Mesothelial cell of epicardium (in vitro differentiated cells): Measurements from ENCODE around the gene BICRA. TPM values are rescaled to one million over a fixed set of nuclear protein-coding genes. Genes with fewer than 3 reads are reported as not detected.

ENCODE experiments used
- DNase-seq, 2 experiments: peaks; one replicate each; pipeline ENCODE4 v3.0.0; 2021; ENCODE audit warnings: low spot score in 2 of 2; ENCODE audit not compliant: unreplicated experiment in 2 of 2
- H3K27ac Mint-ChIP-seq: 2 replicates; pipeline ENCODE4 v1.8.0; 2021; ENCODE audit warnings: mixed read lengths
- H3K27me3 Mint-ChIP-seq: 2 replicates; pipeline ENCODE4 v1.8.0; 2021; ENCODE audit warnings: low read depth, mixed read lengths
- H3K36me3 Mint-ChIP-seq: 2 replicates; pipeline ENCODE4 v1.8.0; 2021; ENCODE audit warnings: mixed read lengths
- H3K4me1 Mint-ChIP-seq: 2 replicates; pipeline ENCODE4 v1.8.0; 2021; ENCODE audit warnings: mixed read lengths
- H3K4me3 Mint-ChIP-seq: 2 replicates; pipeline ENCODE4 v1.8.0; 2021; ENCODE audit warnings: mild to moderate bottlenecking, moderate library complexity, mixed read lengths
- H3K9me3 Mint-ChIP-seq: 2 replicates; pipeline ENCODE4 v1.8.0; 2021; ENCODE audit warnings: mixed read lengths
- CTCF ChIP-seq: fragments of 200-600 bp; sonication (generic); IDR thresholded peaks from one replicate; pipeline ENCODE4 v1.5.0; 2021; ENCODE audit warnings: antibody characterized with exemption; ENCODE audit not compliant: unreplicated experiment
- total RNA-seq: library from RNA; stranded (reverse); gene quantifications from 3 replicates; pipeline ENCODE4 v1.2.1, GENCODE V29; 2021

Gene BICRA
- total RNA-seq: 35.6 to 38.5 TPM (median 36.9 TPM) in 3 replicates

- H3K36me3 Mint-ChIP-seq: peaks cover 3% of the 10 kb centered on the region
- peak within 1 kb of the TSS; percentile 97 for H3K27ac Mint-ChIP-seq
- H3K27me3 Mint-ChIP-seq: no peaks in the 10 kb centered on the region
- peak; percentile 70 to 81 for DNase-seq
- no peak for TF ChIP-seq CTCF
- H3K4me1 Mint-ChIP-seq: peaks cover 33% of the 10 kb centered on the region
- peak within 1 kb of the TSS; percentile 91 for H3K4me3 Mint-ChIP-seq
- no peaks in the 10 kb centered on the region for H3K9me3 Mint-ChIP-seq
These were observed at the start of gene BICRA for GRCh38 chr19:47608969-47609905. Gene BICRA, plus strand, starts transcription at chr19:47609134. Its CDS starts 64,441 bp downstream, at chr19:47673575.

- Mint-ChIP-seq H3K4me1 (peaks cover 3% of the 10 kb centered on the region), H3K9me3 (no peaks in the 10 kb centered on the region), H3K27me3 (no peaks in the 10 kb centered on the region), H3K36me3 (no peaks in the 10 kb centered on the region), H3K27ac (no peak overlapping the region), H3K4me3 (no peak overlapping the region)
- no peak for TF ChIP-seq CTCF
- DNase-seq: no peak
These were observed 47.9 kb upstream of the BICRA start for GRCh38 chr19:47560999-47561398.

GRCh38 chr19:47561440-47562057 is 47.4 kb upstream of the BICRA start:
- Mint-ChIP-seq H3K4me1 (peaks cover 3% of the 10 kb centered on the region), H3K36me3 (no peaks in the 10 kb centered on the region), H3K27me3 (no peaks in the 10 kb centered on the region), H3K4me3 (no peak overlapping the region), H3K9me3 (no peaks in the 10 kb centered on the region), H3K27ac (no peak overlapping the region)
- no peak for TF ChIP-seq CTCF
- no peak for DNase-seq

GRCh38 chr19:47564081-47564480 is 44.9 kb upstream of the BICRA start:
- DNase-seq: no peak
- no peaks in the 10 kb centered on the region for H3K4me1 Mint-ChIP-seq
- no peak overlapping the region for H3K27ac Mint-ChIP-seq
- H3K27me3 Mint-ChIP-seq: no peaks in the 10 kb centered on the region
- no peak for TF ChIP-seq CTCF
- H3K9me3 Mint-ChIP-seq: no peaks in the 10 kb centered on the region
- no peaks in the 10 kb centered on the region for H3K36me3 Mint-ChIP-seq
- H3K4me3 Mint-ChIP-seq: no peak overlapping the region

- DNase-seq: no peak
These were observed 39.6 kb upstream of the BICRA start for GRCh38 chr19:47569331-47569730.

More at GRCh38 chr19:47569331-47569730, 39.6 kb upstream of the BICRA start:
- no peak overlapping the region for H3K27ac Mint-ChIP-seq
- no peaks in the 10 kb centered on the region for H3K36me3 Mint-ChIP-seq
- H3K27me3 Mint-ChIP-seq: no peaks in the 10 kb centered on the region
- TF ChIP-seq CTCF: no peak
- no peaks in the 10 kb centered on the region for H3K4me1 Mint-ChIP-seq
- no peaks in the 10 kb centered on the region for H3K9me3 Mint-ChIP-seq
- H3K4me3 Mint-ChIP-seq: no peak overlapping the region
